ENCODE measurements around the gene INSM1. TPM values are rescaled to one million over a fixed set of nuclear protein-coding genes. Genes with fewer than 3 reads are reported as not detected.

INSM1 gene
- total RNA-seq, 1 experiment from 2014 or later: 0.05 TPM

GRCh38 chr20:20365480-20366161 is 2.3 kb upstream of the INSM1 start:
- ChIA-PET CTCF (no interaction called here), POLR2A (no interaction called here)
- ATAC-seq (no peak), DNase-seq (ENCODE audit: low read depth, low spot score) (no peak)
- in situ Hi-C loops (cut with HindIII; ENCODE audit: low pct_unique_long_range_greater_than_20kb, low sequenced_read_pairs): no loop called here
- peaks cover 3% of the 10 kb centered on the region for H3K4me1 ChIP-seq (ENCODE audit: control insufficient read depth, insufficient read depth, low read length)
- H3K36me3 ChIP-seq (ENCODE audit: control insufficient read depth, insufficient read depth, low read length): no peaks in the 10 kb centered on the region
- TF ChIP-seq TCF7L2 (IDR thresholded peaks at IDR 0.05; ENCODE audit: low read depth, low read length): no peak
- no peak for TF ChIP-seq POLR2AphosphoS5 (IDR thresholded peaks at IDR 0.05; ENCODE audit: low read depth, low read length)
- TF ChIP-seq SIN3A (IDR thresholded peaks at IDR 0.05; ENCODE audit: borderline replicate concordance, insufficient read depth, low read depth, low read length): no peak
- no peak for TF ChIP-seq REST (IDR thresholded peaks at IDR 0.05; ENCODE audit: insufficient read depth in 1 of 2, low read depth in 2 of 2, low read length in 1 of 2)
- H3K4me3 ChIP-seq (ENCODE audit: low read depth in 2 of 2, low read length in 2 of 2): no peak overlapping the region
- no peaks in the 10 kb centered on the region for H3K9me3 ChIP-seq (ENCODE audit: control insufficient read depth, insufficient read depth, low read depth, low read length)
- intact Hi-C loops (cut with micrococcal nuclease; ENCODE audit: unreplicated experiment): loop anchor here (10.0 kb wide), 1 partner anchor 281 kb away; no protein-coding TSS in a partner anchor
- no peak overlapping the region for H3K27ac ChIP-seq (ENCODE audit: low read length)
- BruUV-seq (replicated peaks): no TSS peak
- H3K27me3 ChIP-seq (ENCODE audit: control insufficient read depth, insufficient read depth, low read length): peaks cover 42% of the 10 kb centered on the region

GRCh38 chr20:20366551-20366875 is 1.4 kb upstream of the INSM1 start:
- peaks cover 39% of the 10 kb centered on the region for H3K27me3 ChIP-seq (ENCODE audit: control insufficient read depth, insufficient read depth, low read length)
- ChIA-PET CTCF (no interaction called here), POLR2A (no interaction called here)
- in situ Hi-C loops (cut with HindIII; ENCODE audit: low pct_unique_long_range_greater_than_20kb, low sequenced_read_pairs): no loop called here
- peaks cover 3% of the 10 kb centered on the region for H3K4me1 ChIP-seq (ENCODE audit: control insufficient read depth, insufficient read depth, low read length)
- BruUV-seq (replicated peaks): no TSS peak
- H3K36me3 ChIP-seq (ENCODE audit: control insufficient read depth, insufficient read depth, low read length): no peaks in the 10 kb centered on the region
- no peak for ATAC-seq
- intact Hi-C loops (cut with micrococcal nuclease; ENCODE audit: unreplicated experiment): loop anchor here (10.0 kb wide), 1 partner anchor 282 kb away; no protein-coding TSS in a partner anchor
- H3K9me3 ChIP-seq (ENCODE audit: control insufficient read depth, insufficient read depth, low read depth, low read length): no peaks in the 10 kb centered on the region
- TF ChIP-seq SIN3A (IDR thresholded peaks at IDR 0.05; ENCODE audit: borderline replicate concordance, insufficient read depth, low read depth, low read length): no peak
- TF ChIP-seq POLR2AphosphoS5 (IDR thresholded peaks at IDR 0.05; ENCODE audit: low read depth, low read length): no peak
- TF ChIP-seq TCF7L2 (IDR thresholded peaks at IDR 0.05; ENCODE audit: low read depth, low read length): no peak
- TF ChIP-seq REST (IDR thresholded peaks at IDR 0.05; ENCODE audit: insufficient read depth in 1 of 2, low read depth in 2 of 2, low read length in 1 of 2): no peak
- no peak for TF ChIP-seq CTCF (IDR thresholded peaks at IDR 0.05)
- no peak overlapping the region for H3K27ac ChIP-seq (ENCODE audit: low read length)
- no peak for DNase-seq (ENCODE audit: low read depth, low spot score)
- no peak overlapping the region for H3K4me3 ChIP-seq (ENCODE audit: low read depth in 2 of 2, low read length in 2 of 2)
